IMR-90 (cell line): ENCODE results near the gene PLCB4. TPM values are rescaled to one million over a fixed set of nuclear protein-coding genes. Genes with fewer than 3 reads are reported as not detected.

ENCODE experiments used
- ATAC-seq: fragments of 200-7000 bp; cut with Tn5 transposase; 2 replicates; pipeline ENCODE4 v1.9.1; 2020; ENCODE audit warnings: low read depth, mild to moderate bottlenecking, moderate library complexity
- BruUV-seq: library from RNA; stranded (reverse); fragments of 400-500 nt; replicated peaks from 2 replicates; lab custom pipeline; 2021; lab: Mats Ljungman, UMichigan
- CTCF ChIA-PET: fragments of 300-600 bp; formaldehyde crosslinking; extraction: SDS; loops from one replicate; lab custom pipeline; 2021; ENCODE audit warnings: antibody characterized with exemption; lab: Yijun Ruan, JAX
- POLR2A ChIA-PET: fragments of 300-600 bp; sonication (Branson Sonifier 250); formaldehyde crosslinking; loops from one replicate; lab custom pipeline; 2022; ENCODE audit warnings: antibody characterized with exemption; ENCODE audit not compliant: unreplicated experiment; lab: Charles Lee
- DNase-seq: peaks from one replicate; pipeline ENCODE4 v3.0.0; 2013
- H2AFZ ChIP-seq: replicated peaks from 2 replicates; pipeline ENCODE3; 2013; ENCODE audit warnings: low read length, mild to moderate bottlenecking; ENCODE audit not compliant: poor library complexity
- H2AK5ac ChIP-seq: 2 replicates; pipeline ENCODE4 v1.6.1; 2013; ENCODE audit warnings: low read depth, low read length, inconsistent platforms
- H2AK9ac ChIP-seq: replicated peaks from 2 replicates; pipeline ENCODE3; 2013; ENCODE audit warnings: mild to moderate bottlenecking, low read depth, low read length, moderate library complexity; ENCODE audit not compliant: poor library complexity
- H2BK120ac ChIP-seq: 2 replicates; pipeline ENCODE4 v1.6.1; 2013; ENCODE audit warnings: low read depth, low read length, inconsistent platforms
- H2BK15ac ChIP-seq: 3 replicates; pipeline ENCODE4 v1.6.1; 2013; ENCODE audit warnings: low read depth, low read length, inconsistent platforms
- H2BK20ac ChIP-seq: 2 replicates; pipeline ENCODE4 v1.6.1; 2013; ENCODE audit warnings: low read depth, mild to moderate bottlenecking, inconsistent platforms, low read length, moderate library complexity
- H2BK5ac ChIP-seq: 2 replicates; pipeline ENCODE4 v1.6.1; 2013; ENCODE audit warnings: mild to moderate bottlenecking, low read depth, low read length, inconsistent platforms; ENCODE audit not compliant: poor library complexity, severe bottlenecking
- H3K14ac ChIP-seq: replicated peaks from 2 replicates; pipeline ENCODE4 v1.6.1; 2013; ENCODE audit warnings: low read depth, low read length, inconsistent platforms
- H3K18ac ChIP-seq: 2 replicates; pipeline ENCODE4 v1.6.1; 2013; ENCODE audit warnings: low read depth, low read length, control low read depth
- H3K23ac ChIP-seq: 2 replicates; pipeline ENCODE4 v1.6.1; 2013; ENCODE audit warnings: low read depth, low read length, inconsistent platforms
- H3K27ac ChIP-seq: 2 replicates; pipeline ENCODE4 v1.5.1; 2013; ENCODE audit warnings: mild to moderate bottlenecking, control low read depth, low read length; ENCODE audit not compliant: insufficient read depth
- H3K27me3 ChIP-seq: 2 replicates; pipeline ENCODE4 v1.6.1; 2013; ENCODE audit warnings: low read length; ENCODE audit not compliant: control insufficient read depth, insufficient read depth
- H3K36me3 ChIP-seq: 2 replicates; pipeline ENCODE4 v1.6.1; 2013; ENCODE audit warnings: low read length, mixed read lengths; ENCODE audit not compliant: control insufficient read depth, insufficient read depth
- H3K4ac ChIP-seq: 2 replicates; pipeline ENCODE4 v1.6.1; 2013; ENCODE audit warnings: low read depth, low read length, inconsistent platforms
- H3K4me1 ChIP-seq: 2 replicates; pipeline ENCODE4 v1.6.1; 2013; ENCODE audit warnings: low read length, mixed read lengths; ENCODE audit not compliant: control insufficient read depth, insufficient read depth
- H3K4me2 ChIP-seq: 2 replicates; pipeline ENCODE4 v1.6.1; 2013; ENCODE audit warnings: low read depth, mild to moderate bottlenecking, control low read depth, low read length, moderate library complexity
- H3K4me3 ChIP-seq: 2 replicates; pipeline ENCODE4 v1.5.1; 2013; ENCODE audit warnings: low read depth, mild to moderate bottlenecking, control low read depth, low read length, moderate library complexity; ENCODE audit not compliant: insufficient read depth
- H3K56ac ChIP-seq: 2 replicates; pipeline ENCODE4 v1.6.1; 2013; ENCODE audit warnings: low read length, inconsistent platforms; ENCODE audit not compliant: insufficient read depth; ENCODE audit errors: extremely low read depth
- H3K79me1 ChIP-seq, 2 experiments: 2 replicates each; pipeline ENCODE4 v1.6.1; 2013; ENCODE audit warnings: low read length in 2 of 2, inconsistent platforms in 1 of 2, low read depth in 1 of 2
- H3K9ac ChIP-seq: 2 replicates; pipeline ENCODE4 v1.6.1; 2013; ENCODE audit warnings: low read depth, low read length, control low read depth
- H3K9me1 ChIP-seq: 2 replicates; pipeline ENCODE4 v1.6.1; 2013; ENCODE audit warnings: low read length, inconsistent platforms; ENCODE audit not compliant: insufficient read depth
- H3K9me3 ChIP-seq: 2 replicates; pipeline ENCODE4 v1.6.1; 2013; ENCODE audit warnings: low read length; ENCODE audit not compliant: control insufficient read depth, insufficient read depth
- H4K20me1 ChIP-seq: 2 replicates; pipeline ENCODE4 v1.6.1; 2013; ENCODE audit warnings: low read length, inconsistent platforms; ENCODE audit not compliant: insufficient read depth
- H4K5ac ChIP-seq: 2 replicates; pipeline ENCODE4 v1.6.1; 2013; ENCODE audit warnings: mild to moderate bottlenecking, low read depth, low read length, control low read depth
- H4K8ac ChIP-seq, 2 experiments: 2 replicates each; pipeline ENCODE4 v1.6.1; 2013; ENCODE audit warnings: low read depth in 2 of 2, low read length in 2 of 2, control low read depth in 1 of 2, inconsistent platforms in 1 of 2
- H4K91ac ChIP-seq: 2 replicates; pipeline ENCODE4 v1.6.1; 2013; ENCODE audit warnings: low read depth, low read length, inconsistent platforms; ENCODE audit not compliant: insufficient read depth
- MAFK ChIP-seq: IDR thresholded peaks from 2 replicates; pipeline ENCODE4 v1.6.1; 2012; ENCODE audit warnings: low read depth, low read length, improper control_type of control experiment
- MXI1 ChIP-seq: IDR thresholded peaks from 2 replicates; pipeline ENCODE4 v1.6.1; 2012; ENCODE audit warnings: low read depth, mild to moderate bottlenecking, low read length, moderate library complexity, borderline replicate concordance
- NFE2L2 ChIP-seq: fragments of 150-350 bp; IDR thresholded peaks from 2 replicates; pipeline ENCODE4 v1.6.1; 2016; ENCODE audit warnings: low read depth, mild to moderate bottlenecking, low read length
- RCOR1 ChIP-seq: IDR thresholded peaks from 2 replicates; pipeline ENCODE4 v1.6.1; 2012; ENCODE audit warnings: mild to moderate bottlenecking, low read length, improper control_type of control experiment; ENCODE audit not compliant: insufficient replicate concordance
- WGBS, 2 experiments: methylation state at CpG; one replicate each; pipeline versions ENCODE4 v1.1.5 to v1.1.7; 2013; ENCODE audit warnings: missing lambda C conversion rate in 2 of 2; ENCODE audit not compliant: insufficient read length in 1 of 2; ENCODE audit errors: extremely low coverage in 2 of 2; 5-methylcytosine and 5-hydroxymethylcytosine counted together
- dilution Hi-C: fragments of 300-500 bp; cut with HindIII; formaldehyde crosslinking; loops from one replicate; pipeline ENCODE4 v1.14.3; 2018; ENCODE audit warnings: low sequenced_read_pairs; ENCODE audit not compliant: unreplicated experiment
- in situ Hi-C: fragments of 300-500 bp; cut with MboI; formaldehyde crosslinking; loops from 3 replicates; pipeline ENCODE4 v1.14.3; 2019; ENCODE audit warnings: low sequenced_read_pairs, inconsistent platforms, mixed read lengths
- intact Hi-C: fragments of 100-400 bp; cut with micrococcal nuclease; formaldehyde crosslinking; loops from 2 replicates; pipeline ENCODE4 v1.10.0; 2022
- polyA plus RNA-seq, 3 experiments: library from polyadenylated mRNA; depleted of rRNA; stranded (reverse); fragments of >200 nt; gene quantifications; 2 replicates each; pipeline ENCODE4 v1.2.3, GENCODE V29; 2012; ENCODE audit warnings: low replicate concordance in 1 of 3
- total RNA-seq: library from RNA; depleted of rRNA; stranded (reverse); fragments of >200 nt; gene quantifications from 2 replicates; pipeline ENCODE4 v1.2.3, GENCODE V29; 2012
- TF ChIP-seq, protein P1 (sequence below): fragments of 150-350 bp; IDR thresholded peaks from 2 replicates; pipeline ENCODE4 v1.6.1; 2017; ENCODE audit warnings: mild to moderate bottlenecking, antibody characterized with exemption, low read length, low read depth

PLCB4 gene
- total and polyA plus RNA-seq, 2 of the 4 experiments (the other 2 are of a cell fraction), result 12.5 to 24.0 TPM

DNA sequence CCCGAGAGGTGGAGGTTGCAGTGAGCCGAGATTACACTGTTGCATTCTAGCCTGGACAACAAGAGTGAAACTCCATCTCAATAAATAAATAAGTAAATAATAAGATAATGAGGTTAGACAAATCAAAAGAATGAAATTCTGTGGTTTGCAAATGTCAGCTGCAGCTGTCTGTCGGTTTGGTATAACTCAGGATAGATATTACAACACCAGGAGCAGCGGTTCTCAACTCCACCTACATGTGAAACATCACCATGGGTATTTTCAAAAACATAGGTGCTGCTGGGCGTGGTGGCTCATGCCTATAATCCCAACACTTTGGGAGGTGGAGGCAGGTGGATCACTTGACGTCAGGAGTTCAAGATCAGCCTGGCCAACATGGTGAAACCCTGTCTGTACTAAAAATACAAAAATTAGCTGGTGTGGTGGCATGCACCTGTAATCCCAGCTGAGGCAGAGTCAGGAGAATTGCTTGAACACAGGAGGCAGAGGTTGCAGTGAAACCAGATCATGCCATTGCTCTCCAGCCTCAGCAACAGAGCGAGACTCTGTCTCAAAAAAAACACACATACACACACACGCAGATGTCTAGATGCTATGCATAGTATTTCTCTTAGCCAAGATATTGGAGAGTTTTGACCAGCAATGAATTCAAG, 319.4 kb downstream of the PLCB4 start:
- peaks cover 10% of the 10 kb centered on the region for H3K36me3 ChIP-seq
- no peak overlapping the region for H3K56ac ChIP-seq
- no peak overlapping the region for H2AK5ac ChIP-seq
- H3K23ac ChIP-seq, result no peak overlapping the region
- POLR2A ChIA-PET, result no interaction called here
- no TSS peak for BruUV-seq
- H3K27ac ChIP-seq, result no peak overlapping the region
- TF ChIP-seq, protein P1, sequence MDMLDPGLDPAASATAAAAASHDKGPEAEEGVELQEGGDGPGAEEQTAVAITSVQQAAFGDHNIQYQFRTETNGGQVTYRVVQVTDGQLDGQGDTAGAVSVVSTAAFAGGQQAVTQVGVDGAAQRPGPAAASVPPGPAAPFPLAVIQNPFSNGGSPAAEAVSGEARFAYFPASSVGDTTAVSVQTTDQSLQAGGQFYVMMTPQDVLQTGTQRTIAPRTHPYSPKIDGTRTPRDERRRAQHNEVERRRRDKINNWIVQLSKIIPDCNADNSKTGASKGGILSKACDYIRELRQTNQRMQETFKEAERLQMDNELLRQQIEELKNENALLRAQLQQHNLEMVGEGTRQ, result no peak
- TF ChIP-seq MXI1, result no peak
- TF ChIP-seq MAFK, result no peak
- no peak for TF ChIP-seq NFE2L2
- no peak for TF ChIP-seq RCOR1
- intact Hi-C loops (no loop called here), dilution Hi-C loops (no loop called here), in situ Hi-C loops (no loop called here)
- H3K9ac ChIP-seq, result no peak overlapping the region
- no peaks in the 10 kb centered on the region for H4K20me1 ChIP-seq
- CTCF ChIA-PET, result no interaction called here
- H3K9me1 ChIP-seq, result 0 out of 2 replicates have a peak, but pooled peaks cover 3% of the 10 kb centered on the region
- H2BK120ac ChIP-seq, result no peak overlapping the region
- H3K79me1 ChIP-seq, result peaks cover 0 to 5% of the 10 kb centered on the region in 2 experiments; a peak in 1 of 4 replicates
- no peaks in the 10 kb centered on the region for H3K9me3 ChIP-seq
- no peak for DNase-seq
- H3K27me3 ChIP-seq, result no peaks in the 10 kb centered on the region
- H3K4ac ChIP-seq, result no peak overlapping the region
- ATAC-seq, result no peak
- H2BK5ac ChIP-seq, result no peak overlapping the region
- H2AK9ac ChIP-seq, result no peak overlapping the region
- H3K18ac ChIP-seq, result no peak overlapping the region
- 0 out of 2 replicates have a peak overlapping the region, but pooled peaks have one; percentile 20 for H3K14ac ChIP-seq
- no CpG with 5 or more reads among the region's 8 CpGs for WGBS, 2 experiments
- H4K91ac ChIP-seq, result no peak overlapping the region
- no peak overlapping the region for H4K5ac ChIP-seq
- H2AFZ ChIP-seq, result no peak overlapping the region
- H3K4me1 ChIP-seq, result peaks cover 14% of the 10 kb centered on the region
- no peak overlapping the region for H3K4me3 ChIP-seq
- no peak overlapping the region for H3K4me2 ChIP-seq
- no peak overlapping the region for H2BK15ac ChIP-seq
- no peak overlapping the region for H2BK20ac ChIP-seq
- H4K8ac ChIP-seq, result no peak overlapping the region
